SH-SY5Y (cell line): ENCODE results near the gene SEMA4A.

Experiments used
- GATA2 ChIP-seq: IDR thresholded peaks from 2 replicates; pipeline ENCODE4 v1.6.1; 2011; ENCODE audit warnings: mild to moderate bottlenecking, low read depth, low read length
- GATA3 ChIP-seq: IDR thresholded peaks from 2 replicates; pipeline ENCODE4 v1.6.1; 2011; ENCODE audit warnings: low read depth, mild to moderate bottlenecking, low read length, moderate library complexity

GRCh38 chr1:156203331-156203730 is 49.9 kb downstream of the SEMA4A start:
- TF ChIP-seq GATA2 = no peak
- no peak for TF ChIP-seq GATA3
